Thymus (tissue), 11 donors: Measurements from ENCODE around the gene ELMO1. TPM values are rescaled to one million over a fixed set of nuclear protein-coding genes. Genes with fewer than 3 reads are reported as not detected.
A peak's percentile ranks its signal among the peaks of the same experiment; 100 is the strongest.

ENCODE experiments used
- DNase-seq, 9 donors: peaks; one replicate each; pipeline ENCODE4 v3.0.0-alpha.2; 2013; ENCODE audit warnings: low spot score in 9 of 9, low read depth in 6 of 9, missing footprints in 1 of 9
- H3K27ac ChIP-seq, 2 donors: one replicate each; pipeline ENCODE4 v1.5.1; 2013; ENCODE audit warnings: control low read depth in 1 of 2, low read depth in 1 of 2, low read length in 1 of 2, mild to moderate bottlenecking in 1 of 2, moderate library complexity in 1 of 2
- H3K27me3 ChIP-seq, 2 donors: one replicate each; pipeline ENCODE4 v1.5.1; 2013; ENCODE audit warnings: low read length in 1 of 2; ENCODE audit not compliant: control insufficient read depth in 2 of 2, insufficient read depth in 1 of 2
- H3K36me3 ChIP-seq, 2 donors: one replicate each; pipeline ENCODE4 v1.5.1; 2013; ENCODE audit warnings: low read length in 1 of 2, mild to moderate bottlenecking in 1 of 2, moderate library complexity in 1 of 2; ENCODE audit not compliant: control insufficient read depth in 2 of 2, insufficient read depth in 2 of 2
- H3K4me1 ChIP-seq, 2 donors: one replicate each; pipeline ENCODE4 v1.5.1; 2013; ENCODE audit warnings: low read length in 2 of 2; ENCODE audit not compliant: control insufficient read depth in 2 of 2, insufficient read depth in 2 of 2
- H3K4me3 ChIP-seq, 2 donors: one replicate each; pipeline ENCODE4 v1.5.1; 2013; ENCODE audit warnings: low read length in 2 of 2, control low read depth in 1 of 2, mild to moderate bottlenecking in 1 of 2
- H3K9me3 ChIP-seq, 2 donors: one replicate each; pipeline ENCODE4 v1.5.1; 2013; ENCODE audit warnings: low read length in 1 of 2, mild to moderate bottlenecking in 1 of 2; ENCODE audit not compliant: control insufficient read depth in 2 of 2, insufficient read depth in 1 of 2
- WGBS: extraction: QIAGEN DNeasy Blood & Tissue Kit; methylation state at CpG from one replicate; pipeline ENCODE4 v1.1.7; 2013; 5-methylcytosine and 5-hydroxymethylcytosine counted together
- polyA plus RNA-seq: library from polyadenylated mRNA; stranded (reverse); fragments of 200-250 nt; gene quantifications from one replicate; pipeline ENCODE4 v1.2.3, GENCODE V29; 2013
- total RNA-seq: library from RNA; stranded (reverse); fragments of 120-200 nt; gene quantifications from one replicate; pipeline ENCODE4 v1.2.4, GENCODE V29; 2013
- donor health status: healthy.

ELMO1 gene
- total and polyA plus RNA-seq, 2 donors: 18.7 to 22.5 TPM

DNA sequence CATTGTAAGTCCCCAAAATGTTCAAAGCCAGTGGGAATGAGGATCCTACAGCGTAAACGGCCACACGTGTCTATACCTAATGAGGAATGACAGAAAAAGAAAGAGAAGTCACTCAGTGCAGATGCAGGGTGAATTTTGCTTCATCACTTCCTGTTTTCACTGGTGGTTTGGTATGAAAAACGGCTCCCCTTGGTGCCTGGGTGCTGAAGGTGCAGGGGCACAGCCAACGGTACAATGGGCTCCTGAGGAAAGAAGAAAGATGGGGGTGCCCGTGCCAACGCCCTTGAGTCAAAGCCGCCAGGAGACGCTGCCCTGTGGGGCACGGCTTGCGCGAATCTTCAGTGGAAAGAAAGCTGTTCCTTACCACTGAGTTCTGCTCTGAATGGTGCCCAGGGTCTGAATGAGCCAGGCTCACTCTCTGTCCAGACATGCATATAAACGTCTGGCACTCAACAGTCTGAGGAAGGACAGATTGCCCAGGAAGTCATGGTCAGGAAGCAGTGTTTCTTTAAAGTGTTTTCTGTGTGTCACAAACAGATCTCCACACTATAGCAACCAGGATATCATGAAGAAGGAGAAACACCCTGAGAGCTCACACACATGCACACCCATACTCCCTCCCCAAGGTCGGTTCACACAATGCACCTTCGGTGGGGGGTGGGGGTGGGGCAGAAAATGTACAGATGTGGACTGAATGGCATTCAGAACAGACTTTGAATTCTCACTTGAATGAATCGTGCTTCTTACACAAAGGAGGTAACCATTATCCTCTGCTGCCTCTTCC lies 105.8 kb downstream of the ELMO1 start:
- 4% methylated on average over 16 of the region's 16 CpGs for WGBS
- H3K27ac ChIP-seq: peak overlapping the region; percentile 62 to 91
- H3K4me3 ChIP-seq: peak overlapping the region; percentile 58 to 72
- H3K9me3 ChIP-seq: no peaks in the 10 kb centered on the region
- peaks cover 7 to 37% of the 10 kb centered on the region in 2 donors for H3K4me1 ChIP-seq
- peak; percentile 58 to 91 (median 70) for DNase-seq
- H3K27me3 ChIP-seq: no peaks in the 10 kb centered on the region
- H3K36me3 ChIP-seq: peaks cover 0 to under 1% of the 10 kb centered on the region in 2 donors

DNA sequence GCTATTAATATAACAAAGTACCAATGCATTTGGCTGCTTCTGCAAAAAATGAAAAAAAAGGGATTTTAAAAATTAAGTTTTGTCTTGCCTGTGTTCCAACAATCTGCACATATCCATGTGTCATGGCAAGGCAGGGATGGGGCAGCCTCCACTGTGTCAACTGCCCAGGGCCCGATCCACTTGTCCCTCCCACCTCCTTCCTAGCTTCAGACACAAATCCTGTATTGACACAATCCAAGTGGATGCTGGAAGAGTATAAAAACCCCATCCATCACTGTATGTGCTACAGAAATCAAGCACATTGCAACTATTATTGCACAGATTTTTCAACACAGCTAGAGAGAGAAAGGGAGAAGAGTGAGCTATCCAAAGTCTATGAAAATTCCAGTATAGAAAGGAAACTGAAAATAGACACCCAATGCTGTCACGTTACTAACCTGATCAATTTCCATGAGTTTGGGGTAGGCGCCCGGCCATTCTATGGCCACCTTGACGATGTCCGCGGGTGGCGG lies 106.4 kb downstream of the ELMO1 start:
- Histone ChIP-seq H3K27ac (peak overlapping the region; percentile 62 to 91), H3K27me3 (no peaks in the 10 kb centered on the region), H3K36me3 (peaks cover 0 to 5% of the 10 kb centered on the region in 2 donors), H3K4me3 (peak overlapping the region; percentile 58 to 72), H3K4me1 (peaks cover 10 to 37% of the 10 kb centered on the region in 2 donors), H3K9me3 (no peaks in the 10 kb centered on the region)
- 7% methylated on average over 8 of the region's 8 CpGs for WGBS
- no peak for DNase-seq

DNA sequence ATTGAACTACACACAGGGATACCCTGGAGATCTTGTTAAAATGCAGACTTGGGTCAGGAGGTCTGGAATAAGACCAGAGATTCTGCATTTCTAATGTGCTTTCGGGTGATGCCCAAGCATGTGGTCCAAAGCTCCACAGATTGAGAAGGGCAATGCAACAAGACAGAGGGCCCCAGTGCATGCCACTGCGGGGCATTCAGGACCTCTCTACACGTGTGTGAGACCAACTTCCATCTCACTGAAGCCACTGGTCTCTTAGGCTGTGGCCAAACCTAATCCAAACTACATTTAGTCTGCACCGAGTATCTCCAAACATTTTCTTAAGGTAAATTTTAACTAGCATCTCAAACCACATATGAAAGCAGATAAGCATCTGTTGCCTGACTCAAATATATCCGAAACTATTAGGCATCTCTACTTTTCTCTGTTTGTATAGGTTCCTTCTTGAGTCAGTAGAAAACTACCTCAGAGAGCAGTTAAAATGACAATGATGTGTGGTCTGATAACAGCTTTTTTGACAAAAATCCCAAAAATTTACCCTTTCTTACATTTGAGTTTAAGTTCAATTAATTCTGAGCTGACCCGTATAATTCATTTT lies 107.5 kb downstream of the ELMO1 start:
- peaks cover 10 to 37% of the 10 kb centered on the region in 2 donors for H3K4me1 ChIP-seq
- H3K9me3 ChIP-seq: no peaks in the 10 kb centered on the region
- H3K27ac ChIP-seq: no peak overlapping the region
- H3K4me3 ChIP-seq: peak overlapping the region in 1 of 2 donors; percentile 72
- no peaks in the 10 kb centered on the region for H3K27me3 ChIP-seq
- DNase-seq: no peak
- peaks cover 0 to 6% of the 10 kb centered on the region in 2 donors for H3K36me3 ChIP-seq
- 12% methylated on average over 6 of the region's 6 CpGs for WGBS

DNA sequence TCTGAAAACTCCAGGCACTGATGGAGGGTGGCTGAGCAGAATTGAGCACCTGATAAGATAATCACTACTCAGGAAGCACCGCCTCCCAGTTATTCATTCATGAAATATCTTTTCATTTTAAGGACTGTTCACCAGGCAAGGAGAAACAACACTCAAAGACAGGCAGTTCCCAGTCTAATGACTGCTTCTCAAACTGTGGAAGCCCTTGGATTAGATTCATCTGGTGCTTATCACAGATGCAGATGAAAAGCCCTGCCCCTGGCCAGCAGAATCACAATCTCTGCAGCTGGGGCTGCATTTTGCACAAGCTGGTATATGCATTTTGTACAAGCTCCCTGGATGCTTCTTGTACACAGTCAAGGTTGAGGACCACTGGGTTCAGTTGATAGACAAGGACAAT lies 109.7 kb downstream of the ELMO1 start:
- no peaks in the 10 kb centered on the region for H3K27me3 ChIP-seq
- WGBS: 96% methylated on average over 1 of the region's 1 CpG
- H3K4me1 ChIP-seq: peaks cover 10 to 25% of the 10 kb centered on the region in 2 donors
- no peak overlapping the region for H3K27ac ChIP-seq
- H3K36me3 ChIP-seq: peaks cover 0 to 10% of the 10 kb centered on the region in 2 donors
- DNase-seq: no peak
- no peaks in the 10 kb centered on the region for H3K9me3 ChIP-seq
- H3K4me3 ChIP-seq: no peak overlapping the region

DNA sequence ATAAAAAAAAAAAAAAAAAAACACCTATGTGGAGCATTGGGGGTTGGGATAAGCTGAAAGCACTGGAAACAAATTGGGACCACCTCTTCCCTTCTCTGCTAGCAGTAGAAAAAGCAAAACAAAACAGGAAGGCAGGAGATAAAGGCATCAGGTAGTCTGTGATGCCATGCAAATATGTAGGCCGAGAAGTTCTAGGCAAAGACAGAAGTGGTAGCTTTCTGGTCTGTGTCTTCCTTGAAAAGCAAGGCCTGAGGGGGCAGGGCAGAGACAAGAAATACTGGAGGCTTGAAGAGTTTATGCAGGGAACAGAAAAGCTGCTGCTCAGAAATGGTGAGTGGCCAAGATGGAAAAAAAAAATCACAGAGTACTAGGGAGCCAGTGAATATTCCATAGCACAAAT lies 111.1 kb downstream of the ELMO1 start:
- Histone ChIP-seq H3K27me3 (no peaks in the 10 kb centered on the region), H3K4me3 (no peak overlapping the region), H3K4me1 (peaks cover 6 to 18% of the 10 kb centered on the region in 2 donors), H3K9me3 (no peaks in the 10 kb centered on the region), H3K36me3 (peaks cover 0 to 10% of the 10 kb centered on the region in 2 donors), H3K27ac (no peak overlapping the region)
- DNase-seq: no peak
- 49% methylated on average over 1 of the region's 1 CpG for WGBS

DNA sequence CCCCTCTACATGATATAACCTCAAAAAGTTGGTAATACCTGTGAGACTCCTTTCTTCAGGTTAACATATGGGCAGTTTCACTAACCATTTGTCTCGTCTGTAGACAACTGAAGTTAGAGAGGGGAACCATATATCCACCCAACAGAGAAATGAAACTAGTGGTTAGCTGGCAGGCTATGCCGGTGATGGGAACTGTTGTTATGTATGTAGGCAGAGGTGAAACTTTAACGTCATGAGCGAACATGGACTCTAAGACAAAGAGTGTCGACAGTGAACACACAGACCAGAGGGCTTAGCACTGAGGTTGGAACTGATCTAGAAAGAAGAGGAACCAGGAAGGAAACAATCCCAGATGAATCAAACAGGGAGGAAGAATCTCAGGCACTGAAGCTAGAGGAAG lies 112.4 kb downstream of the ELMO1 start:
- H3K27me3 ChIP-seq: no peaks in the 10 kb centered on the region
- no peak overlapping the region for H3K4me3 ChIP-seq
- peak overlapping the region in 1 of 2 donors; percentile 3 for H3K27ac ChIP-seq
- peaks cover 6 to 14% of the 10 kb centered on the region in 2 donors for H3K4me1 ChIP-seq
- peaks cover 3 to 15% of the 10 kb centered on the region in 2 donors for H3K36me3 ChIP-seq
- DNase-seq: peak in 1 of 9 donors; percentile 39
- WGBS: 81% methylated on average over 5 of the region's 5 CpGs
- no peaks in the 10 kb centered on the region for H3K9me3 ChIP-seq

DNA sequence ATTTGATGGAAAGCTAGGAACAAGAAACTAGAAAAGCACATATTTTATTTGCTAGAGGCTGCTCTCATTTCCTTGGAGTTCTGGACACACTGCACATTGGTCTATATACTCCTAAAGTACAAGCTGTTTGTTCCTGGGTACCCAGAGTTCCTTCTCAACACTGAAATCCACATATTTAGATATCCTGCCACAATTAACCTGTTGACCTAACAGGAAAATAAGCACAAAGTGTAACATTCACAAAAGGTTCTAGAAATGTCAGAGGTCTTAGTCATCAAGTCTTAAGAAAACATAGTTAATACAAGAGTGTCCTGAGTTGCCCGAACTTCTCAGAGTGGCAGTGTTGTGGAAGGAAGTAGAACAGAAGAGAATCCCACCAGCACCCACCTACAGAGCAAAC lies 115.6 kb downstream of the ELMO1 start:
- Histone ChIP-seq H3K4me1 (peaks cover 3 to 5% of the 10 kb centered on the region in 2 donors), H3K27me3 (no peaks in the 10 kb centered on the region), H3K27ac (no peak overlapping the region), H3K9me3 (no peaks in the 10 kb centered on the region), H3K36me3 (peaks cover 3 to 16% of the 10 kb centered on the region in 2 donors), H3K4me3 (no peak overlapping the region)
- no peak for DNase-seq
- 85% methylated on average over 1 of the region's 1 CpG for WGBS

DNA sequence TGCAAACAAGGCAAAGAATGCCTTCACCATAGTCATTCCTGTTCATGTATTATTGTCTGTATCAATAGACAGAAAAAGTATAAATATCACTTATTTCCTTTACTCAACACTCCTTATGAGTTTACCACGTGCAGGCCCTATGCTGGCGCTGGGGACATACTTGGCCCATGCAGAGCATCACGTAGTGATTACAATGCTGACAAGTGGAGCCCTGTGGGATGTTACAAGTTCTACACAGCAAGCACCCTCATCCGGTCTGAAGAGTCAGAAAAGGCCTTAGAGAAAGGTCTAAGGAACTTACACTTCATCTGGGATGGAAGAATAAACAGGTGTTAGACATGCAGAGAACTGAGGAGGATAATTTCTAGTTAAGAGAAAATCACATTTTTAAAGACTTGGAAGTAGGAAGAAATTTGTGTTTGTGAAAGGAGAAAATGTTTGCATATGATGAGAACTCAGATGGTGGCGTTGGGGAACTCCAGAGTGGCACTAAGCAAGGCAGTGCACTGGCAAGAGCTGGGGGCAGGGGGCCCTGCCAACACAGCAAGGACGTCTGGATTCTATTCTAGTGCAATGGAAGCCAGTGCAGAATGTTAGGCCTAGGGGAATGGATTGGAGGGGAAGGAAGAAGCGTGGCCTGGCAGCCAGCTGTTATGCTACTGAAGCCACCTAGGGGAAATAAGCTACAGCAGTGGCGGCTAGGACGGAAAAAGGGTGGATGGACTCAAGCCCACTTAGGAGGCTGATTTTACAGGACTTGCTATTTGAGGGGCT lies 116.2 kb downstream of the ELMO1 start:
- no peaks in the 10 kb centered on the region for H3K9me3 ChIP-seq
- H3K36me3 ChIP-seq: peaks cover 3 to 17% of the 10 kb centered on the region in 2 donors
- H3K27me3 ChIP-seq: no peaks in the 10 kb centered on the region
- WGBS: 94% methylated on average over 9 of the region's 9 CpGs
- peaks cover 0 to 5% of the 10 kb centered on the region in 2 donors for H3K4me1 ChIP-seq
- no peak overlapping the region for H3K27ac ChIP-seq
- DNase-seq: no peak
- H3K4me3 ChIP-seq: no peak overlapping the region
